RPMI7951 (cell line): ENCODE results near the gene GRK1. TPM values are rescaled to one million over a fixed set of nuclear protein-coding genes. Genes with fewer than 3 reads are reported as not detected.

ENCODE experiments used
- DNase-seq: peaks from one replicate; pipeline ENCODE4 v3.0.0-alpha.2; 2012; ENCODE audit warnings: low read depth
- total RNA-seq: library from RNA; depleted of rRNA; stranded (reverse); fragments of >200 nt; shearing (Covaris generic); gene quantifications from 2 replicates; pipeline ENCODE4 v1.2.3, GENCODE V29; 2014

GRK1 gene
- total RNA-seq, 1 experiment from 2014 or later, result not detected

DNA sequence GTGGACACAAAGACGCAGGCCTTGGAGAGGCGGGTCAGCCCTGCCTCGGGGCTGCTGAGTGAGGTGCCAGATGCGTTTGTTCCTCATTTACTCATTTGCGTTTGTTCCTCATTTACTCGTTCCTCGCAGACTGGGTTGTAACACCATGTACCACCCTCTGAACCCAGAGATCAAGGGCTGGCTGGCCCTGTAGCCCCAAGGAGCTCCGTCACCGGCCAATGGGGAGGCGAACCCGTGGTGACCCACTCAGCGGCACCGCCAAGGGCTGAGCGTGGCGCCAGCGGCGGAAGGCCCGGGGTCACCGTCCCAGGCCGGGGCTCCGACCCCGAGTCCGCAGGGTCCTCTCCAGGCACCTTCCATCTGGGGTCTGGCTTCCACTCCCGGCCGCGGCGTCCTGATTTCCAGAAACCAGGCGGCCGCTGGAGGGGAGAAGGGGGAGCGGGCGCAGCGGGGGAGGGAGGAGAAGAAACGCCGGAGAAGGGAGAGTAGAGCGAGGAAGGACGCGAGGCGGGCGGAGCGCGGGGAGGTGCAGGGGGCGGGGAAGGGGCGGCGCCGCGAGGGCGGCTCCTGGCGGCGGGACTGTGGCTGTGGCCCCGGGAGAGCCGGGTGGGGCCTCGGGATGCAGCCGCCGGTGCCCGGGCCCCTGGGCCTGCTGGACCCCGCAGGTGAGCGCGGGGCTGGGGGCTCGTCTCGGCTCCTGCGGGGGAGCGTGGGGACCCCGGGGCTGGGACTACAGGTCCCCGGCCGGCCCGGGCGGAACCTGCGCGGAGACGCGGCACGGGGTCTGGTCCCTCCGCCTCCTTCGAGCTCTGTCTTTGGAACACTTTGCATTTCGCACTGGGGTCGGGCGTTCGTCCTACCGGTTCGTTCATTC, 91.9 kb downstream of the GRK1 start, which contains the start of gene TMEM255B:
Gene TMEM255B, plus strand, starts transcription at position 576 of the 874 bp plus-strand sequence. Its CDS starts 44 bp downstream, at position 620.
- DNase-seq, result peak; percentile 60

GRCh38 chr13:113759525-113760137, 92.6 kb downstream of the GRK1 start:
- no peak for DNase-seq

- no peak for DNase-seq
These were observed 94.1 kb downstream of the GRK1 start for GRCh38 chr13:113761136-113761535.

DNA sequence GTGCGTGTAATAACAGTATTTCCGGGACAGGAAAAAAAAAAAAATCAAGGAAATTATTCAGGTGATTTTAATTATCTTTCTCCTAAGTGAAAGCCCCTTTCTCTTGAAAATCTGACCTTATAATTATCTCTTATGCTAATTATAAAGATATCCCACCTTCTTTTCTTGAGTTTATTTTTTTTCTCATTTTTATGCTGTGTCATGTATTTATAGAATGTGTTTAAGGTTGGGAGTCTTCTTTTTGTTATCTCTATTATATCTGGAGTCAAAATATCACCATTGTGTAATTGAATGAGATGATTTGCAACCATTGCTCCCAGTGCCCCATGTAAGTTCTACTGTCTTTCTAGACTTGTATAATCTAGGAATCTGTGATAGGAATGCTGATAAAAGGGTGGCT, 95.1 kb downstream of the GRK1 start:
- DNase-seq, result no peak

DNA sequence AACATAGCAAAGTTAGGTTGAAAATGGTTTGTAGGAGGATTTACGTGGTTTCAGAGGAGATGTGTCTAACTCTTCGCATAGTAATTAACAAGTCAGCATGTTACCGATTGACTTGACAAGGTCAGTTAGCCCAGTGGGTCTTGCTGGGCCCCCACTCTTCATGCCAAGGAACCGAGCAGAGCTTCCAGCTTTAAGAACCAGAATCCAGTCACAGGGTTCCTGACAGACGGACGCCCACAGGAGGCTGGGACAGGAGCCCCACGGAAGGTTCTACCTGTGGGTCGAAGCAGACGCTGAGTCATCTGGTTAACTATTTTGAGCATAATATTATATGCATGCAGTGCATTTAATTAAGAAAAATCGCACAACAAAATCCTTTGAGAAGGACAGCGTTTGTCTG, 95.5 kb downstream of the GRK1 start:
- no peak for DNase-seq

DNA sequence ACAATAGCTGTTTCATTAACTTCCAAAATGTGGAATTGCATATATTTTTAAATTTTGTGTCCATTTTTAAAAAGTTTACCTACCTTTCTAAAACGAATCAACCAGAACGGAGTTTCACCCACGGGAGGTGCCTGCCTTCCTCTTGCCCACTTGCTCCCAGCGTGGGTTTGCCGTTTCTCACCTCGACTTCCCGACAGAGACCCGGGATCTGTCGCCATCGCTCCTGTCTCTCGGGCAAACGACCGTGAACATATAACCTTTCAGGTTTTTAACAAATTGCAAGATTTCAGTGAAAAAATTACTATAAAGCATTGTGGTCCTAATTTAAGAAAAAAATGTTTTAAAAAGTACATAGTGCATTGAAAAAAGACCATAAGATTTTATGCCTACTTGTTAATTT, 96.2 kb downstream of the GRK1 start:
- DNase-seq, result no peak

DNA sequence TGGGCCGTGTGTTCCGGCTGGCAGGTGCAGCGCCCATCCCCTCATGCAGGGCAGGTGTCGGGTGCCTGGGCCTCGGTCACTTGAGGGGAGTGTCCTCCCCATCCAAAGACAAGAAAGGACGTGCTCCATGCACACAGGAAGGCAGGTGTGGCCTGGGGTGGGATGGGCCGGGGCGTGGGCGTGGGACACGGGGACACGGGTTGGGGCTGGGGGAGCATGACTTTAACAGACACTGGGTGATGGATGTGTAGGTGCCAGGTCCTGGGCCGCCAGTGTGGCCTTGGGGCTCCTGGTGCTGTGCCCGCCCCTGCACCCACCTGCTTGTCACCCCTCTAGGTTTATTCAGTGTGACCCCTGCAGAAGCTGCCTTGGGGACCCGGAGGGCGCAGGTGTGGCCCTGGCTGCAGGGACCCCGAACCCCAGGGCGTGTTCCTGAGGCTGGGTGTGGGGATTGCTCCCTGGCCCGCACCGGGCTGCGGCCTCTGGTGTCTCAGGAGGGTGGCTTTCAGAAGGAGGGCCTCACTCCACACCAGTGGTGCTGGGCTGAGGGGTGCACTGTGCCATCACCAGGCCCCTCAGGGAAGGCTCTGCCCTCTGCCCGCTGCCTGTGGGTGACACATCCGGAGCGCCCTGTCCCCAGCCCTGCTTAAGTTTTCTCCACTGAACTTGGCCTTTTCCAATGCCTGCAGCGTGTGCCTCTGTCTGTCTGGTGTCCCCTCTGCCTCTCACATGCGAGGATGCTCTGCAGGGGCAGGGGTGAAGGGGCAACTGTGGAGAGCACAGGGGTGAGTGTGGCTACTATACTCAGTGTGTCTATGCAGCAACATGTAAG, 97.2 kb downstream of the GRK1 start:
- no peak for DNase-seq

- DNase-seq, result no peak
These were observed 98.0 kb downstream of the GRK1 start for GRCh38 chr13:113764793-113765563.

GRCh38 chr13:113765564-113765910, 98.5 kb downstream of the GRK1 start:
- DNase-seq, result no peak

DNA sequence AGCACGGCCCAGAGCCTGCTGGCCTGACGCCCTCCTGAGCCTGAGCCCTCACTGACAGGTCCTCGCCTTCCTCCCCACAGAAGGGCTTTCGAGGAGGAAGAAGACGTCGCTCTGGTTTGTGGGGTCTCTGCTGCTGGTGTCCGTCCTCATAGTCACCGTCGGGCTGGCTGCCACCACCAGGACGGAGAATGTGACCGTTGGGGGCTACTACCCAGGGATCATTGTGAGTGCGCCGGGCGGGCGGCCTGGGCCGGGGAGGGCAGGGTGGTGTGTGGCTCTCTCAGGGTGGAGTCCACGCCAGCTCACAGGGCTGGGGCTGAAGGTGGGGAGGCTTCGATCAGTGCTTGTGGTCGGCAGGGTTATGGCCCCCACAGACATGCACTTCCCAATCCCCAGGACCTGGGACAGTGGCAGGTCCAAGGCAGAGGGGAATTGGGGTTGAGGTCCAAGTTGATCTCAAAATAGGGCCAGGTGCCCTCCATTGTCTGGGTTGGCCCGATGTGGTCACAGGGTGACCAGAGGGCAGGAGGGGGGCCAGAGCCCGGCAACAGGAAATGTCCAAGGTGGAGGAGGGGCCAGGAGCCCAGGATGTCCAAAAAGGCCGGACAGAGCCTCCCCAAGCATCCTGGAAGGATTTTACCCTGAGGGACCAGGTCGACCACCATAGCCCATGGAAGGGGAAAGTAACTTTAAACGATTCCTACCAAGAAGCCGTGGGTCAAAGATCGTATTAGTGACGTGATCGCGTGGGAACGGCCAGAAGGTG, 99.2 kb downstream of the GRK1 start:
- no peak for DNase-seq

- DNase-seq, result no peak
These were observed 100.3 kb downstream of the GRK1 start for GRCh38 chr13:113767366-113767765.

GRCh38 chr13:113768018-113768905, 101.2 kb downstream of the GRK1 start:
- DNase-seq, result no peak

- no peak for DNase-seq
These were observed 102.1 kb downstream of the GRK1 start for GRCh38 chr13:113769106-113769505.

- no peak for DNase-seq
These were observed 102.9 kb downstream of the GRK1 start for GRCh38 chr13:113769881-113770280.

- no peak for DNase-seq
These were observed 103.4 kb downstream of the GRK1 start for GRCh38 chr13:113770441-113770840.

- no peak for DNase-seq
These were observed 103.9 kb downstream of the GRK1 start for GRCh38 chr13:113770937-113771336.

DNA sequence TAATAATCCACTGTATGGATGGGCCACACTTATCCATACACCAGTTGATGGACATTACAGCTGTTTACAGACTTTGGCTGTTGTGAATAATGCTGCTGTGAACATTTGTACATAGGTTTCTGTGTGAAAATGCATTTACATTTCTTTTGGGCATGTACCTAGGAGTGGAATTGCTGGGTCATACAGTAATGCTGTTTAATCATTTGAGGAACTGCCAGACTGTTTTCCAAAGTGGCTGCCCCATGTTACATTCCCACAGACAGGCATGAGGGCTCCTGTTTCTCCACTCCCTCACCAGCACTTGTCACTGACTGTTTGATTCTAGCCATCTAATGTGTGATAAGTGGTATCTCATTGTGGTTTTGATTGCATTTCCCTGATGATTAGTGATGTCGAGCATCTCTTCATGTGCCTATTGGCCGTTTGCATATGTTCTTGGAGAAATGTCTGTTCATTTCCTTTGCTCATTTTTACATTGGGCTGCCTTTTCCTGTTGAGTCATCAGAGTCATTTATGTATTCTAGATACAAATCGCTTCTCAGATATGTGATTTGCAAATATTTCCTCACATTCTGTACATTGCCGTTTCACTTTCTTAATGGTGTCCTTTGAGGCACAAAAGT, 104.8 kb downstream of the GRK1 start:
- no peak for DNase-seq

GRCh38 chr13:113774177-113775107, 107.4 kb downstream of the GRK1 start:
- peak; percentile 72 for DNase-seq
